ENCODE results near the gene KIAA0825.

Gene KIAA0825

GRCh38 chr5:94516148-94516547 lies 102.3 kb downstream of the KIAA0825 start:
- no peak overlapping the region for H3K4me3 ChIP-seq (replicated peaks; ENCODE audit: low read depth, low read length)
- no peak for DNase-seq (ENCODE audit: extremely low read depth, low read depth)
- no peak for TF ChIP-seq CTCF (IDR thresholded peaks at IDR 0.05; ENCODE audit: low read depth, low read length, missing control alignments)

GRCh38 chr5:94508461-94509148 lies 109.8 kb downstream of the KIAA0825 start:
- TF ChIP-seq CTCF (IDR thresholded peaks at IDR 0.05; ENCODE audit: low read depth, low read length, missing control alignments) = no peak
- DNase-seq (ENCODE audit: extremely low read depth, low read depth) = no peak
- no peak overlapping the region for H3K4me3 ChIP-seq (replicated peaks; ENCODE audit: low read depth, low read length)

- no peak overlapping the region for H3K4me3 ChIP-seq (replicated peaks; ENCODE audit: low read depth, low read length)
- TF ChIP-seq CTCF (IDR thresholded peaks at IDR 0.05; ENCODE audit: low read depth, low read length, missing control alignments) = no peak
- no peak for DNase-seq (ENCODE audit: extremely low read depth, low read depth)
Measured at GRCh38 chr5:94505327-94506068, 112.9 kb downstream of the KIAA0825 start.

GRCh38 chr5:94503677-94504076 lies 114.7 kb downstream of the KIAA0825 start:
- H3K4me3 ChIP-seq (replicated peaks; ENCODE audit: low read depth, low read length) = no peak overlapping the region

GRCh38 chr5:94501365-94501764 lies 117.0 kb downstream of the KIAA0825 start:
- no peak overlapping the region for H3K4me3 ChIP-seq (replicated peaks; ENCODE audit: low read depth, low read length)
- TF ChIP-seq CTCF (IDR thresholded peaks at IDR 0.05; ENCODE audit: low read depth, low read length, missing control alignments) = no peak
- DNase-seq (ENCODE audit: extremely low read depth, low read depth) = no peak

More at GRCh38 chr5:94503677-94504076, 114.7 kb downstream of the KIAA0825 start:
- no peak for TF ChIP-seq CTCF (IDR thresholded peaks at IDR 0.05; ENCODE audit: low read depth, low read length, missing control alignments)
- DNase-seq (ENCODE audit: extremely low read depth, low read depth) = no peak

- TF ChIP-seq CTCF (IDR thresholded peaks at IDR 0.05; ENCODE audit: low read depth, low read length, missing control alignments) = no peak
- H3K4me3 ChIP-seq (replicated peaks; ENCODE audit: low read depth, low read length) = no peak overlapping the region
- DNase-seq (ENCODE audit: extremely low read depth, low read depth) = no peak
Measured at GRCh38 chr5:94499806-94500205, 118.6 kb downstream of the KIAA0825 start.
